SK-N-SH (cell line): ENCODE results near the gene IQGAP1. TPM values are rescaled to one million over a fixed set of nuclear protein-coding genes. Genes with fewer than 3 reads are reported as not detected.

Experiments
- CTCF ChIA-PET: fragments of 300-600, 350-600 bp; formaldehyde crosslinking; extraction: SDS; loops from one replicate; lab custom pipeline; 2021; lab: Yijun Ruan, JAX
- POLR2A ChIA-PET: fragments of 350-600 bp; sonication (Branson Sonifier 250); formaldehyde crosslinking; extraction: SDS; loops from one replicate; lab custom pipeline; 2020; ENCODE audit warnings: antibody characterized with exemption, inconsistent platforms; lab: Yijun Ruan, JAX
- DNase-seq: peaks from one replicate; pipeline ENCODE4 v3.0.0; 2012
- H2AFZ ChIP-seq: fragments of 200-600 bp; sonication (generic); 2 replicates; pipeline ENCODE4 v1.8.1; 2016; ENCODE audit warnings: antibody characterized with exemption, mild to moderate bottlenecking, low read depth
- H3F3A ChIP-seq: fragments of 200-600 bp; sonication (generic); replicated peaks from 2 replicates; pipeline ENCODE3; 2016; ENCODE audit warnings: antibody characterized with exemption, mild to moderate bottlenecking; ENCODE audit not compliant: insufficient read depth
- H3K27ac ChIP-seq, 2 experiments: fragments of 200-500 bp in 1 of 2; fragments of 200-600 bp in 1 of 2; sonication (Bioruptor generic) in 1 of 2; sonication (generic), shearing (Covaris generic) in 1 of 2; 2 replicates each; pipeline versions ENCODE4 v1.5.1 to v1.6.1; 2014 to 2016; ENCODE audit warnings: low read depth in 2 of 2, inconsistent platforms in 1 of 2, low read length in 1 of 2, mild to moderate bottlenecking in 1 of 2, mixed read lengths in 1 of 2
- H3K27me3 ChIP-seq: fragments of 200-600 bp; sonication (generic), shearing (Covaris generic); 2 replicates; pipeline ENCODE4 v1.6.1; 2016; ENCODE audit warnings: mixed run types; ENCODE audit not compliant: insufficient read depth
- H3K36me3 ChIP-seq, 2 experiments: fragments of 200-500 bp in 1 of 2; fragments of 200-600 bp in 1 of 2; sonication (Bioruptor generic) in 1 of 2; sonication (generic) in 1 of 2; replicated peaks in 1 of 2; 2 replicates each; pipeline versions ENCODE3 to v1.5.1; 2014 to 2016; ENCODE audit warnings: low read length in 1 of 2, mild to moderate bottlenecking in 1 of 2; ENCODE audit not compliant: insufficient read depth in 2 of 2, control insufficient read depth in 1 of 2
- H3K4me1 ChIP-seq, 2 experiments: fragments of 200-500 bp in 1 of 2; fragments of 200-600 bp in 1 of 2; sonication (Bioruptor generic) in 1 of 2; sonication (generic), shearing (Covaris generic) in 1 of 2; 2 replicates each; pipeline versions ENCODE4 v1.5.1 to v1.6.1; 2014 to 2016; ENCODE audit warnings: low read depth in 1 of 2, low read length in 1 of 2, mixed run types in 1 of 2; ENCODE audit not compliant: insufficient read depth in 2 of 2, control insufficient read depth in 1 of 2
- H3K4me2 ChIP-seq: fragments of 200-600 bp; sonication (generic), shearing (Covaris generic); 2 replicates; pipeline ENCODE4 v1.6.1; 2017; ENCODE audit warnings: mixed run types
- H3K4me3 ChIP-seq, 2 experiments: fragments of 200-500 bp in 1 of 2; fragments of 200-600 bp in 1 of 2; sonication (Bioruptor generic) in 1 of 2; sonication (generic), shearing (Covaris generic) in 1 of 2; 2 replicates each; pipeline versions ENCODE4 v1.5.1 to v1.8.1; 2014 to 2016; ENCODE audit warnings: low read depth in 2 of 2, inconsistent platforms in 1 of 2, low read length in 1 of 2, mild to moderate bottlenecking in 1 of 2, mixed read lengths in 1 of 2, moderate library complexity in 1 of 2
- H3K79me2 ChIP-seq: fragments of 200-600 bp; sonication (generic); 2 replicates; pipeline ENCODE4 v1.8.1; 2017; ENCODE audit warnings: mild to moderate bottlenecking; ENCODE audit not compliant: insufficient read depth
- H3K9ac ChIP-seq: fragments of 200-600 bp; sonication (generic); 2 replicates; pipeline ENCODE4 v1.6.1; 2017; ENCODE audit warnings: mixed run types
- H3K9me2 ChIP-seq: fragments of 200-600 bp; sonication (generic); 2 replicates; pipeline ENCODE4 v1.6.1; 2017; ENCODE audit warnings: mixed run types
- H3K9me3 ChIP-seq: fragments of 200-600 bp; sonication (generic); 2 replicates; pipeline ENCODE4 v1.6.1; 2017; ENCODE audit warnings: mixed run types, mild to moderate bottlenecking, moderate library complexity
- H4K20me1 ChIP-seq: fragments of 200-600 bp; sonication (generic); 2 replicates; pipeline ENCODE4 v1.6.1; 2017; ENCODE audit warnings: mild to moderate bottlenecking, mixed run types; ENCODE audit not compliant: insufficient read depth
- EP300 ChIP-seq, 2 experiments: IDR thresholded peaks; 2 replicates each; pipeline versions ENCODE4 v1.4.0 to v1.6.1; 2012; ENCODE audit warnings: borderline replicate concordance in 1 of 2, low read depth in 1 of 2, low read length in 1 of 2
- FOSL2 ChIP-seq: IDR thresholded peaks from 2 replicates; pipeline ENCODE4 v1.4.0; 2012; ENCODE audit warnings: low read depth, mild to moderate bottlenecking, moderate library complexity, borderline replicate concordance
- GATA2 ChIP-seq: sonication (generic); formaldehyde crosslinking; IDR thresholded peaks from 2 replicates; pipeline ENCODE4 v1.5.0; 2020; ENCODE audit warnings: mild to moderate bottlenecking, missing genetic modification reagents
- MAX ChIP-seq: IDR thresholded peaks from 2 replicates; pipeline ENCODE4 v1.4.0; 2012; ENCODE audit warnings: low read depth
- MEF2A ChIP-seq: IDR thresholded peaks from 2 replicates; pipeline ENCODE4 v1.4.0; 2012; ENCODE audit warnings: low read depth, borderline replicate concordance
- NFIC ChIP-seq: IDR thresholded peaks from 2 replicates; pipeline ENCODE4 v1.4.0; 2012; ENCODE audit warnings: borderline replicate concordance
- NRF1 ChIP-seq: IDR thresholded peaks from 2 replicates; pipeline ENCODE4 v1.6.1; 2012; ENCODE audit warnings: low read depth, mild to moderate bottlenecking, low read length
- RAD21 ChIP-seq: IDR thresholded peaks from 2 replicates; pipeline ENCODE4 v1.6.1; 2012; ENCODE audit warnings: mild to moderate bottlenecking, low read length
- RFX5 ChIP-seq: IDR thresholded peaks from 2 replicates; pipeline ENCODE4 v1.6.1; 2012; ENCODE audit warnings: mild to moderate bottlenecking, improper control_type of control experiment, low read length
- SIN3A ChIP-seq: IDR thresholded peaks from 2 replicates; pipeline ENCODE4 v1.6.1; 2012; ENCODE audit warnings: low read depth, mild to moderate bottlenecking, low read length, moderate library complexity, borderline replicate concordance
- SMC3 ChIP-seq: IDR thresholded peaks from 2 replicates; pipeline ENCODE4 v1.6.1; 2012; ENCODE audit warnings: low read depth, low read length, improper control_type of control experiment
- TCF12 ChIP-seq: IDR thresholded peaks from 2 replicates; pipeline ENCODE4 v1.4.0; 2012
- WGBS: methylation state at CpG from one replicate; pipeline ENCODE4 v1.1.6; 2017; ENCODE audit warnings: low lambda C conversion rate; 5-methylcytosine and 5-hydroxymethylcytosine counted together
- polyA plus RNA-seq, 3 experiments: library from polyadenylated mRNA; depleted of rRNA; stranded (reverse); fragments of >200 nt; gene quantifications; 2 replicates each; pipeline ENCODE4 v1.2.3, GENCODE V29; 2012
- TF ChIP-seq, protein P1 (sequence below): IDR thresholded peaks from 2 replicates; pipeline ENCODE4 v1.4.0; 2012; ENCODE audit warnings: low read depth, borderline replicate concordance
- TF ChIP-seq, protein P2 (sequence below): IDR thresholded peaks from 2 replicates; pipeline ENCODE4 v1.4.0; 2012; ENCODE audit warnings: low read depth, borderline replicate concordance

The IQGAP1 gene
- polyA plus RNA-seq, 1 of the 3 experiments (the other 2 are of a cell fraction), result 56.5 TPM

- TF ChIP-seq SIN3A (no peak), FOSL2 (no peak), SMC3 (no peak), RFX5 (no peak), EP300 (IDR thresholded peaks at IDR 0.05; ENCODE audit: borderline replicate concordance in 1 of 2, low read depth in 1 of 2, low read length in 1 of 2) (no peak), NRF1 (no peak), MEF2A (no peak), RAD21 (no peak), MAX (no peak), NFIC (no peak), GATA2 (CRISPR knock-in tag) (no peak)
- TF ChIP-seq, protein P1, sequence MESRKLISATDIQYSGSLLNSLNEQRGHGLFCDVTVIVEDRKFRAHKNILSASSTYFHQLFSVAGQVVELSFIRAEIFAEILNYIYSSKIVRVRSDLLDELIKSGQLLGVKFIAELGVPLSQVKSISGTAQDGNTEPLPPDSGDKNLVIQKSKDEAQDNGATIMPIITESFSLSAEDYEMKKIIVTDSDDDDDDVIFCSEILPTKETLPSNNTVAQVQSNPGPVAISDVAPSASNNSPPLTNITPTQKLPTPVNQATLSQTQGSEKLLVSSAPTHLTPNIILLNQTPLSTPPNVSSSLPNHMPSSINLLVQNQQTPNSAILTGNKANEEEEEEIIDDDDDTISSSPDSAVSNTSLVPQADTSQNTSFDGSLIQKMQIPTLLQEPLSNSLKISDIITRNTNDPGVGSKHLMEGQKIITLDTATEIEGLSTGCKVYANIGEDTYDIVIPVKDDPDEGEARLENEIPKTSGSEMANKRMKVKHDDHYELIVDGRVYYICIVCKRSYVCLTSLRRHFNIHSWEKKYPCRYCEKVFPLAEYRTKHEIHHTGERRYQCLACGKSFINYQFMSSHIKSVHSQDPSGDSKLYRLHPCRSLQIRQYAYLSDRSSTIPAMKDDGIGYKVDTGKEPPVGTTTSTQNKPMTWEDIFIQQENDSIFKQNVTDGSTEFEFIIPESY, result no peak
- WGBS, result 35% methylated on average over 3 of the region's 3 CpGs
- CTCF ChIA-PET, result no interaction called here
These were observed 8.8 kb upstream of the IQGAP1 start for GRCh38 chr15:90379263-90379662.

DNA sequence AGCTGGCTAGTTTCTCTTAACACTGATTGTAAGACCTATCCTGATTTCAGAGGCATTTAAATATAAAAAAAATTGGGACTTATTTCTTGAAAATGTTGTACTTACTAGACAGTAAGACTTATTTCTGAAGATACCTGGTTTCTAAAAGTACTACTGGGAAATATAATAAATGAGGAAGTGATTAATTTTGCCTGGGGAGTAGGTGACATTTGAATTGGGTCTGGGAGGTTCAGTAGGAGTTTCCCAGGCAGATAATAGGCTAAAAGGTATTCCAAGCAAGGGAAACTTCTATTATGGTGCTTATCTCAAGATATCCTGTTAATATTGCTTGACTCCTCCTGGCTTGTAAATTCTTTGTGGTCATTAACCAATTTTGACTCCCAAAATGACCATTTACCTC, 6.5 kb upstream of the IQGAP1 start:
- Histone ChIP-seq H3K27me3 (no peaks in the 10 kb centered on the region), H2AFZ (no peak overlapping the region), H3K4me3 (no peak overlapping the region), H3K9me3 (no peaks in the 10 kb centered on the region), H3F3A (peaks cover 4% of the 10 kb centered on the region), H3K4me1 (no peaks in the 10 kb centered on the region), H3K36me3 (no peaks in the 10 kb centered on the region), H3K9me2 (no peaks in the 10 kb centered on the region), H3K27ac (no peak overlapping the region), H3K79me2 (no peaks in the 10 kb centered on the region), H3K4me2 (no peak overlapping the region), H3K9ac (no peak overlapping the region), H4K20me1 (no peaks in the 10 kb centered on the region)
- ChIA-PET CTCF (interaction anchor here (1.1 to 1.3 kb wide), 3 partner anchors 13 to 101 kb away, joined by 3 to 5 read pairs (median 5); no protein-coding TSS in a partner anchor), POLR2A (no interaction called here)
- TF ChIP-seq, protein P2, sequence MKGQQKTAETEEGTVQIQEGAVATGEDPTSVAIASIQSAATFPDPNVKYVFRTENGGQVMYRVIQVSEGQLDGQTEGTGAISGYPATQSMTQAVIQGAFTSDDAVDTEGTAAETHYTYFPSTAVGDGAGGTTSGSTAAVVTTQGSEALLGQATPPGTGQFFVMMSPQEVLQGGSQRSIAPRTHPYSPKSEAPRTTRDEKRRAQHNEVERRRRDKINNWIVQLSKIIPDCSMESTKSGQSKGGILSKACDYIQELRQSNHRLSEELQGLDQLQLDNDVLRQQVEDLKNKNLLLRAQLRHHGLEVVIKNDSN, result no peak
- TF ChIP-seq GATA2 (CRISPR knock-in tag) (no peak), TCF12 (no peak)
- DNase-seq, result no peak

More at GRCh38 chr15:90379263-90379662, 8.8 kb upstream of the IQGAP1 start:
- Histone ChIP-seq H3K9me2 (no peaks in the 10 kb centered on the region), H3K9ac (no peak overlapping the region), H3K4me1 (no peaks in the 10 kb centered on the region), H3K27me3 (no peaks in the 10 kb centered on the region), H3K79me2 (no peaks in the 10 kb centered on the region), H3K4me3 (no peak overlapping the region), H3K9me3 (no peaks in the 10 kb centered on the region), H3K36me3 (no peaks in the 10 kb centered on the region), H3K4me2 (no peak overlapping the region), H3F3A (no peaks in the 10 kb centered on the region), H2AFZ (no peak overlapping the region), H3K27ac (no peak overlapping the region), H4K20me1 (no peaks in the 10 kb centered on the region)
- POLR2A ChIA-PET, result no interaction called here
- no peak for DNase-seq
